Endothelial cell (in vitro differentiated cells): ENCODE measurements around the gene FRAS1. TPM values are rescaled to one million over a fixed set of nuclear protein-coding genes. Genes with fewer than 3 reads are reported as not detected.

Source experiments
- DNase-seq: peaks from one replicate; pipeline ENCODE4 v3.0.0; 2021; ENCODE audit warnings: low spot score
- H3K27ac Mint-ChIP-seq: one replicate; pipeline ENCODE4 v1.8.0; 2021; ENCODE audit warnings: mixed read lengths, inconsistent platforms; ENCODE audit not compliant: unreplicated experiment
- H3K27me3 Mint-ChIP-seq: one replicate; pipeline ENCODE4 v1.8.0; 2021; ENCODE audit warnings: mild to moderate bottlenecking, moderate library complexity, mixed read lengths, inconsistent platforms; ENCODE audit not compliant: unreplicated experiment
- H3K36me3 Mint-ChIP-seq: one replicate; pipeline ENCODE4 v1.8.0; 2021; ENCODE audit warnings: mild to moderate bottlenecking, low read depth, mixed read lengths, inconsistent platforms; ENCODE audit not compliant: unreplicated experiment
- H3K4me1 Mint-ChIP-seq: one replicate; pipeline ENCODE4 v1.8.0; 2021; ENCODE audit warnings: mild to moderate bottlenecking, mixed read lengths, inconsistent platforms; ENCODE audit not compliant: unreplicated experiment
- H3K4me3 Mint-ChIP-seq: one replicate; pipeline ENCODE4 v1.8.0; 2021; ENCODE audit warnings: mild to moderate bottlenecking, mixed read lengths, inconsistent platforms; ENCODE audit not compliant: unreplicated experiment
- H3K9me3 Mint-ChIP-seq: one replicate; pipeline ENCODE4 v1.8.0; 2021; ENCODE audit warnings: mixed read lengths, inconsistent platforms; ENCODE audit not compliant: unreplicated experiment
- total RNA-seq: library from RNA; stranded (reverse); fragmentation: NEBNext Ultra II Directional; extraction: Animal tissue kit (Norgen Biotek cat#: 25700); gene quantifications from one replicate; pipeline ENCODE4 v1.2.1, GENCODE V29; 2021; ENCODE audit not compliant: unreplicated experiment
- TF ChIP-seq, protein P1 (sequence below): fragments of 200-600 bp; sonication (generic); IDR thresholded peaks from one replicate; pipeline ENCODE4 v1.5.0; 2021; ENCODE audit warnings: antibody characterized with exemption; ENCODE audit not compliant: unreplicated experiment

FRAS1 gene
- total RNA-seq, 1 donor from 2014 or later = 51.7 TPM

DNA sequence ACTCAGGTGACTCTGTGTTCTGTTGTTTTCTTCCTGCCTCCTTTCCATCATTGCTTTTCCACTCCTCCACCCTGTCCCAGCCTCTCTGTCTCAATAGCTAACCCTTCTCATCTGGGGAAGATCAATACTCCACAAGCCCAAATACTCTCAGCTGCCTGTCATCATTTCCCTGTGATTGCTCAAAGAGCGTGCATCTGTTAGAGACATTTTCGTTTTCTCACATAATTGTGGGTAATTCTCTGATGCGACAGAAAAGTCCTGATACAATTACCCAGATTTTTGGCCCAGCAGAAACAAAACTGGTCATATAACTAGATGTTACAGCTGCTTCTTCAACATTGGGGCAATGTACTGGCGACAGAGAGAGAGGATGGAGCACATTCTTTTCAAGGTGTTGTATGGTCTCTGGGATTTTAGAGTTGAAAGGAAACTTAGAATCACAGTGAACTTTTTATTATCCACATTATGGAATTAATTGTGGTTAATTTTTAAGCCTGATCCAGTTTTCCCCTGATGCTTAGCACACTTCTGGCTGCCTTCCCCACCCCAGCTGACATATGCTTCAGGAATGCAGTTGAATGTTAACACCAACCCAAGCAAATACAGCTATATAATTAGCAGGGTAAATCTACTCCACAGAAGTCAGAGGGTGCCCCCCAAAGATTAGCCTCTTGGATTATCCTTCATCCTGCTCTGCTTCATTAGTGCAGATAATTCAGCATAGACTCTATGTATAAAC, 323.0 kb downstream of the FRAS1 start:
- H3K4me3 Mint-ChIP-seq = no peak overlapping the region
- no peaks in the 10 kb centered on the region for H3K9me3 Mint-ChIP-seq
- peaks cover 3% of the 10 kb centered on the region for H3K27me3 Mint-ChIP-seq
- no peak for DNase-seq
- H3K4me1 Mint-ChIP-seq = no peaks in the 10 kb centered on the region
- TF ChIP-seq, protein P1, sequence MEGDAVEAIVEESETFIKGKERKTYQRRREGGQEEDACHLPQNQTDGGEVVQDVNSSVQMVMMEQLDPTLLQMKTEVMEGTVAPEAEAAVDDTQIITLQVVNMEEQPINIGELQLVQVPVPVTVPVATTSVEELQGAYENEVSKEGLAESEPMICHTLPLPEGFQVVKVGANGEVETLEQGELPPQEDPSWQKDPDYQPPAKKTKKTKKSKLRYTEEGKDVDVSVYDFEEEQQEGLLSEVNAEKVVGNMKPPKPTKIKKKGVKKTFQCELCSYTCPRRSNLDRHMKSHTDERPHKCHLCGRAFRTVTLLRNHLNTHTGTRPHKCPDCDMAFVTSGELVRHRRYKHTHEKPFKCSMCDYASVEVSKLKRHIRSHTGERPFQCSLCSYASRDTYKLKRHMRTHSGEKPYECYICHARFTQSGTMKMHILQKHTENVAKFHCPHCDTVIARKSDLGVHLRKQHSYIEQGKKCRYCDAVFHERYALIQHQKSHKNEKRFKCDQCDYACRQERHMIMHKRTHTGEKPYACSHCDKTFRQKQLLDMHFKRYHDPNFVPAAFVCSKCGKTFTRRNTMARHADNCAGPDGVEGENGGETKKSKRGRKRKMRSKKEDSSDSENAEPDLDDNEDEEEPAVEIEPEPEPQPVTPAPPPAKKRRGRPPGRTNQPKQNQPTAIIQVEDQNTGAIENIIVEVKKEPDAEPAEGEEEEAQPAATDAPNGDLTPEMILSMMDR = no peak
- no peak overlapping the region for H3K27ac Mint-ChIP-seq
- H3K36me3 Mint-ChIP-seq = peaks cover 21% of the 10 kb centered on the region

DNA sequence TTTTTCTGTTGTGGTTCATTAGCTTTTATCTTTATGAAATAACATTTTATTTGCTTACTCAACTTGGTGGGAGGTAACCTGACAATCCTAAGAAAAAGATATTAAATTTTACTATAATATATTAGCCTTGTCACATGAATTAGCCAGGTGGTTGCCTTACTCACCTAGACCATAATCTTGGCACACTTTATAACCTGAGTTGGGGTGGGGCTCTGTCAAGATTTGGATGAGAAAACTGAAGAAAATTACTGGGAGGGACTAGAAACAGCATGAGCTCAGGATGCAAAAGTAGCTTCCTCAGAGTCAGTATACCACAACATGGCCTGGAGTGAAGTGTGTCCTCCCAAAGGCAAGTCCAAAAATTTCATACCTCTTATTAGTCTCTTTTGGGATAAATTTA, 329.6 kb downstream of the FRAS1 start:
- H3K4me3 Mint-ChIP-seq = no peak overlapping the region
- no peaks in the 10 kb centered on the region for H3K4me1 Mint-ChIP-seq
- H3K9me3 Mint-ChIP-seq = no peaks in the 10 kb centered on the region
- H3K27ac Mint-ChIP-seq = no peak overlapping the region
- H3K36me3 Mint-ChIP-seq = peaks cover 27% of the 10 kb centered on the region
- DNase-seq = no peak
- no peaks in the 10 kb centered on the region for H3K27me3 Mint-ChIP-seq
- TF ChIP-seq, protein P1 = no peak

DNA sequence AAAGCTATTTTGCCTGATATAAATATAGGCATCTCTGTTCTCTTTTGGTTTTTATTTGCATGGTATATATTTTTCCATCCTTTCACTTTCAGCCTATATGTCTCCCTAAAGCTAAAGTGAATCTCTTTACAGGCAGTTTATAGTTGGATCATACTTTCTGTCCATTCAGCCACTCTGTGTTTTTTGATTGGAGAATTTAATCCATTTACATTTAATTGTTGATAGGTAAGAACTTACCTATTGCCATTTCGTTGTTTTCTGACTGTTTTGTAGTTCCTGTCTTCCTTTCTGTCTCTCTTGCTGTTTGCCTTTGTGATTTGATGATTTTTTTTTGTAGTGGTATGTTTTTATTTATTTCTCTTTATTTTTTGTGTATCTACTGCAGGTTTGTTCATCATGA, 338.5 kb downstream of the FRAS1 start:
- Mint-ChIP-seq H3K27me3 (no peaks in the 10 kb centered on the region), H3K36me3 (peaks cover 14% of the 10 kb centered on the region), H3K4me1 (no peaks in the 10 kb centered on the region), H3K27ac (no peak overlapping the region), H3K9me3 (no peaks in the 10 kb centered on the region), H3K4me3 (no peak overlapping the region)
- TF ChIP-seq, protein P1 = no peak
- DNase-seq = no peak

DNA sequence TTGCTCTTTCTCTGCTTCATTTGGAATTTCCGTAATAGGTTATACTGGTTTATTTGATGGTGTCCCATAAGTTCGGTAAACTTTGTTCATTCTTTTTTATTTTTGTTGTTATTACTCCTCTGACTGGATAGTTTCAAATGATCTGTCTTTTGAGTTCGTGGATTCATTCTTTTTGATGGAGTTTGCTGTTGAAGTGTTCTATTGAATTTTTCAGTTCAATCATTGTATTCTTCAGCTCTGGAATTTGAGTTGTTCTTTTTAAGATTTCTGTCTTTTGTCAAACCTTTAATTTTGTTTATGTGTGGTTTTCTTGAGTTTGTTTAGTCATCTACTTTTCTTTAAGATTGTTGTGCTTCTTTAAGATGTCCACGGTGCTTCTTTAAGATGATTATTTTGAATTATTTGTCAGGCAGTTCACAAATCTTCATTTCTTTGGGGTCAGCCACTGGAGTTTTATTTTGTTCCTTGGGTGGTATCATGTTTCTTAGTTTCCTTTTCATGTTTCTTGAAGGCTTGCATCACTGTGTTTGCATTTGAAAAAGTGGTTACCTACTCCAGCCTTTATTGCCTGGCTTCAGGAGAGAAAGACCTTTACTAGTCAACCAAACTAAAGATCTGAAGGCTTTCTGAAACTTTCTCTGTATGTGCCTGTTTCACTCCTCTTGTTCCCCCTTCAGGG, 339.6 kb downstream of the FRAS1 start:
- H3K27me3 Mint-ChIP-seq = no peaks in the 10 kb centered on the region
- no peak overlapping the region for H3K27ac Mint-ChIP-seq
- H3K9me3 Mint-ChIP-seq = no peaks in the 10 kb centered on the region
- TF ChIP-seq, protein P1 = no peak
- no peaks in the 10 kb centered on the region for H3K4me1 Mint-ChIP-seq
- no peak overlapping the region for H3K4me3 Mint-ChIP-seq
- peaks cover 14% of the 10 kb centered on the region for H3K36me3 Mint-ChIP-seq
- DNase-seq = no peak

DNA sequence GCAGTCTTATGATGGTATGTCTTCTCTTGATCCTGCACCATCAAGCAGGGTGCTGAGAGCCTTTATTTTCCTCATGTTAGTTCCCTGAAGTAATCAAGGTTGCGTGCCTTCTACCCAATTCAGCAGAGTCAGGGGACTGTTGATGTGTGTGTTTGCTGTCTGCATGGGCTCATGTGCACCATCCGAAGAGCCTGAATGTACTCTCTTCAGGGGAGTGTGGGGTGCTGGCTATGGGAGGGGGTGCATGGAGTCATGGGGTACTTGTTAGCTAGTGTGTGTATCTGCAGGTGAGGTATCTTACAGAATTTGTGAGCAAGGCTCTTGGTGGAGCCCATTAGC, 340.1 kb downstream of the FRAS1 start:
- Mint-ChIP-seq H3K27ac (no peak overlapping the region), H3K9me3 (no peaks in the 10 kb centered on the region), H3K36me3 (peaks cover 14% of the 10 kb centered on the region), H3K4me1 (no peaks in the 10 kb centered on the region), H3K4me3 (no peak overlapping the region), H3K27me3 (no peaks in the 10 kb centered on the region)
- TF ChIP-seq, protein P1 = no peak
- DNase-seq = no peak
